Measurements from ENCODE around the gene BATF.

DNA sequence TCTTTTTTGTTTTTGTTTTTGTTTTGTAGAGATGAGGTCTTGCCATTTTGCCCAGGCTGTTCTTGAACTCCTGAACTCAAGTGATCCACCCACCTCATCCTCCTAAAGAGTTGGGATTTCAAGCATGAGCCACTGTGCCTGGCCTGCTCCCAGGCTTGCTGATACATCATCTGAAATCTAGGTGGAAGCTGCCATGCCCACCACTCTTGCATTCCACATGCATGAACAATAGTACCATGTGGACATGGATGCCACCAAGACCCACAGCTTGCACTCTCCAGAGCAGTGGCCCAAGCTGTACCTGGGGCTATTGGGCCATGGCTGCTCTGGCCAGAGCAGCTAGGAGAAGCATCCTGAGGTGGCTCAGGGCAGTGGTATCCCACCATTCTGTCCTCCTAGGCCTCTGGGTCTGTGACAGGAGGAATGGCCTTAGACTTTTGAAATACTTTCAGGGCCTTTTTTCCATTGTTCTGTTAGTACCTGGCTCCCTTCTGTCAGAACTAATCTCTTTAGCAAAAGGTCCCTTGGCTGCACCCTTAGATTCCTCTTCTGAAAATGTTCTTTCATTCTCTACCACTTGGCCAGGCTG, 69.8 kb downstream of the BATF start:
- no peak for TF ChIP-seq TAF1 (IDR thresholded peaks at IDR 0.05; ENCODE audit: borderline replicate concordance, insufficient read depth, low read length)
- TF ChIP-seq SIN3A (IDR thresholded peaks at IDR 0.05; ENCODE audit: borderline replicate concordance, insufficient read depth, low read length) = no peak
- TF ChIP-seq POLR2AphosphoS5 (IDR thresholded peaks at IDR 0.05; ENCODE audit: low read depth, low read length) = no peak
- TF ChIP-seq, protein P1, sequence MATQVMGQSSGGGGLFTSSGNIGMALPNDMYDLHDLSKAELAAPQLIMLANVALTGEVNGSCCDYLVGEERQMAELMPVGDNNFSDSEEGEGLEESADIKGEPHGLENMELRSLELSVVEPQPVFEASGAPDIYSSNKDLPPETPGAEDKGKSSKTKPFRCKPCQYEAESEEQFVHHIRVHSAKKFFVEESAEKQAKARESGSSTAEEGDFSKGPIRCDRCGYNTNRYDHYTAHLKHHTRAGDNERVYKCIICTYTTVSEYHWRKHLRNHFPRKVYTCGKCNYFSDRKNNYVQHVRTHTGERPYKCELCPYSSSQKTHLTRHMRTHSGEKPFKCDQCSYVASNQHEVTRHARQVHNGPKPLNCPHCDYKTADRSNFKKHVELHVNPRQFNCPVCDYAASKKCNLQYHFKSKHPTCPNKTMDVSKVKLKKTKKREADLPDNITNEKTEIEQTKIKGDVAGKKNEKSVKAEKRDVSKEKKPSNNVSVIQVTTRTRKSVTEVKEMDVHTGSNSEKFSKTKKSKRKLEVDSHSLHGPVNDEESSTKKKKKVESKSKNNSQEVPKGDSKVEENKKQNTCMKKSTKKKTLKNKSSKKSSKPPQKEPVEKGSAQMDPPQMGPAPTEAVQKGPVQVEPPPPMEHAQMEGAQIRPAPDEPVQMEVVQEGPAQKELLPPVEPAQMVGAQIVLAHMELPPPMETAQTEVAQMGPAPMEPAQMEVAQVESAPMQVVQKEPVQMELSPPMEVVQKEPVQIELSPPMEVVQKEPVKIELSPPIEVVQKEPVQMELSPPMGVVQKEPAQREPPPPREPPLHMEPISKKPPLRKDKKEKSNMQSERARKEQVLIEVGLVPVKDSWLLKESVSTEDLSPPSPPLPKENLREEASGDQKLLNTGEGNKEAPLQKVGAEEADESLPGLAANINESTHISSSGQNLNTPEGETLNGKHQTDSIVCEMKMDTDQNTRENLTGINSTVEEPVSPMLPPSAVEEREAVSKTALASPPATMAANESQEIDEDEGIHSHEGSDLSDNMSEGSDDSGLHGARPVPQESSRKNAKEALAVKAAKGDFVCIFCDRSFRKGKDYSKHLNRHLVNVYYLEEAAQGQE (IDR thresholded peaks at IDR 0.05; ENCODE audit: insufficient read depth in 1 of 2, low read depth in 2 of 2, low read length in 2 of 2) = no peak

Data from PFSK-1 (cell line).